ENCODE measurements around the gene VTN. TPM values are rescaled to one million over a fixed set of nuclear protein-coding genes. Genes with fewer than 3 reads are reported as not detected.

The VTN gene
- polyA plus RNA-seq, 1 donor (not counting 4 experiments of a cell fraction or from before 2014, with no cell fraction given): not detected

GRCh38 chr17:28381141-28381825, 11.2 kb upstream of the VTN start:
- Histone ChIP-seq H3K79me2 (ENCODE audit: control insufficient read depth, insufficient read depth, low read length) (no peaks in the 10 kb centered on the region), H4K20me1 (ENCODE audit: control insufficient read depth, extremely low read depth, insufficient read depth, low read length) (no peaks in the 10 kb centered on the region), H3K4me2 (ENCODE audit: control insufficient read depth, extremely low read depth, insufficient read depth, low read depth, low read length) (peak overlapping the region; percentile 48), H3K27me3 (ENCODE audit: control insufficient read depth, extremely low read depth, insufficient read depth, low read length) (peaks cover 36% of the 10 kb centered on the region), H3K9me1 (ENCODE audit: control insufficient read depth, extremely low read depth, insufficient read depth, low read length) (no peaks in the 10 kb centered on the region), H3K9me3 (ENCODE audit: control insufficient read depth, low read depth, low read length) (no peaks in the 10 kb centered on the region), H3K36me3 (ENCODE audit: control insufficient read depth in 2 of 2, extremely low read depth in 1 of 2, insufficient read depth in 2 of 2, low read length in 2 of 2) (no peaks in the 10 kb centered on the region), H2AFZ (ENCODE audit: control insufficient read depth, low read length) (peak overlapping the region; percentile 59), H3K4me3 (ENCODE audit: control insufficient read depth in 2 of 3, extremely low read depth in 1 of 3, insufficient read depth in 2 of 3, low read depth in 1 of 3, low read length in 3 of 3) (peak overlapping the region in 1 of 3 experiments; percentile 11), H3K4me1 (ENCODE audit: control insufficient read depth, extremely low read depth, insufficient read depth, low read length) (peaks cover 23% of the 10 kb centered on the region), H3K9ac (ENCODE audit: control insufficient read depth, extremely low read depth, insufficient read depth, low read length) (no peak overlapping the region), H3K27ac (ENCODE audit: control insufficient read depth, insufficient read depth, low read length) (no peak overlapping the region)
- peak; percentile 42 for TF ChIP-seq EZH2 (IDR thresholded peaks at IDR 0.05; ENCODE audit: low read length)
- TF ChIP-seq CTCF (optimal IDR thresholded peaks at IDR 0.05 in 1 of 3, IDR thresholded peaks at IDR 0.05 in 1 of 3, conservative IDR thresholded peaks at IDR 0.05 in 1 of 3; ENCODE audit: extremely low read depth in 1 of 3, insufficient read depth in 2 of 3, low read length in 3 of 3): peak; percentile 42 to 76 (median 76)
- DNase-seq (ENCODE audit: low read depth, low spot score) (no peak), FAIRE-seq (no peak)
- dilution Hi-C loops (cut with MboI; ENCODE audit: extremely low pct_ligation_motif_present, low sequenced_read_pairs): no loop called here

- DNase-seq (ENCODE audit: low read depth, low spot score) (peak; percentile 98), FAIRE-seq (peak; percentile 96)
- Histone ChIP-seq H3K4me2 (ENCODE audit: control insufficient read depth, extremely low read depth, insufficient read depth, low read depth, low read length) (peak overlapping the region; percentile 35), H3K4me1 (ENCODE audit: control insufficient read depth, extremely low read depth, insufficient read depth, low read length) (peaks cover 23% of the 10 kb centered on the region), H3K9ac (ENCODE audit: control insufficient read depth, extremely low read depth, insufficient read depth, low read length) (no peak overlapping the region), H3K9me3 (ENCODE audit: control insufficient read depth, low read depth, low read length) (no peaks in the 10 kb centered on the region), H3K4me3 (ENCODE audit: control insufficient read depth in 2 of 3, extremely low read depth in 1 of 3, insufficient read depth in 2 of 3, low read depth in 1 of 3, low read length in 3 of 3) (no peak overlapping the region), H3K9me1 (ENCODE audit: control insufficient read depth, extremely low read depth, insufficient read depth, low read length) (no peaks in the 10 kb centered on the region), H2AFZ (ENCODE audit: control insufficient read depth, low read length) (no peak overlapping the region), H3K36me3 (ENCODE audit: control insufficient read depth in 2 of 2, extremely low read depth in 1 of 2, insufficient read depth in 2 of 2, low read length in 2 of 2) (no peaks in the 10 kb centered on the region), H3K27me3 (ENCODE audit: control insufficient read depth, extremely low read depth, insufficient read depth, low read length) (peaks cover 36% of the 10 kb centered on the region), H4K20me1 (ENCODE audit: control insufficient read depth, extremely low read depth, insufficient read depth, low read length) (no peaks in the 10 kb centered on the region), H3K27ac (ENCODE audit: control insufficient read depth, insufficient read depth, low read length) (peak overlapping the region; percentile 15), H3K79me2 (ENCODE audit: control insufficient read depth, insufficient read depth, low read length) (no peaks in the 10 kb centered on the region)
- dilution Hi-C loops (cut with MboI; ENCODE audit: extremely low pct_ligation_motif_present, low sequenced_read_pairs): no loop called here
- no peak for TF ChIP-seq EZH2 (IDR thresholded peaks at IDR 0.05; ENCODE audit: low read length)
These were observed 10.0 kb upstream of the VTN start for GRCh38 chr17:28379814-28380801.

Data from keratinocyte (primary cell).